Amniotic epithelial cell (primary cell): ENCODE measurements around the gene ROM1.
A peak's percentile ranks its signal among the peaks of the same experiment; 100 is the strongest.
"Not testable (repeated sequence)": the region's sequence is repeated elsewhere in the genome, so short reads cannot be mapped to it uniquely, and the experiment has no call there.

Experiments used
- DNase-seq: peaks from one replicate; pipeline ENCODE4 v3.0.0-alpha.2; 2010; ENCODE audit warnings: low read depth

ROM1 gene

DNA sequence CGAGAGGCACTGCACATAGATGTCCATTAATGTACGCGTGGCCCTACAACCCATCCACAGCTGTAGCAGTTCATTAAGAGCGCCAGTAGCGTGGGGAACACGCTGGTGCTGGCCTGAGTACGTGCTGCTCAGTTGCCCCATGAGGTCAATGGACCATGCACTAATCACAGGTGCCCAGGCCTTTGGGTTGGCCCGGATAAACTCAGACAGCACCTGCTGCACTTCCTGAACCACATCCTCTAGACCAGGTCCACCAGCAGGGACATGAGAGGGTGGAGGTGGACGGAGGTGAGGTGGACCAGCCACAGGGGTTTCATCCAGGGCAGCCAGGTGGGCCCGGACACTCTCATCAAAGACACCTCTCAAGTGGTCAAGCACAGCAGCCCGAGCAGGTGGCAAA is 36.4 kb downstream of the ROM1 start:
- DNase-seq, result no peak

DNA sequence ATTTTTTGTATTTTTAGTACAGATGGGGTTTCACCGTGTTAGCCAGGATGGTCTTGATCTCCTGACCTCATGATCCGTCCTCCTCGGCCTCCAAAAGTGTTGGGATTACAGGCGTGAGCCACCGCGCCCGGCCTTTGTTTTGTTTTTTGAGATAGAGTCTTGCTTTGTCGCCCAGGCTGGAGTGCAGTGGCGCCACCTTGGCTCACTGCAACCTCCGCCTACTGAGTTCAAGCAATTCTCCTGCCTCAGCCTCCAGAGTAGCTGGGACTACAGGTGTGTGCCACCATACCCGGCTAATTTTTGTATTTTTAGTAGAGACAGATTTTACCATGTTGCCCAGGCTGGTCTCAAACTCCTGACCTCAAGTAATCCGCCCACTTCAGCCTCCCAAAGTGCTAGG is 37.2 kb downstream of the ROM1 start:
- not testable (repeated sequence) for DNase-seq

DNA sequence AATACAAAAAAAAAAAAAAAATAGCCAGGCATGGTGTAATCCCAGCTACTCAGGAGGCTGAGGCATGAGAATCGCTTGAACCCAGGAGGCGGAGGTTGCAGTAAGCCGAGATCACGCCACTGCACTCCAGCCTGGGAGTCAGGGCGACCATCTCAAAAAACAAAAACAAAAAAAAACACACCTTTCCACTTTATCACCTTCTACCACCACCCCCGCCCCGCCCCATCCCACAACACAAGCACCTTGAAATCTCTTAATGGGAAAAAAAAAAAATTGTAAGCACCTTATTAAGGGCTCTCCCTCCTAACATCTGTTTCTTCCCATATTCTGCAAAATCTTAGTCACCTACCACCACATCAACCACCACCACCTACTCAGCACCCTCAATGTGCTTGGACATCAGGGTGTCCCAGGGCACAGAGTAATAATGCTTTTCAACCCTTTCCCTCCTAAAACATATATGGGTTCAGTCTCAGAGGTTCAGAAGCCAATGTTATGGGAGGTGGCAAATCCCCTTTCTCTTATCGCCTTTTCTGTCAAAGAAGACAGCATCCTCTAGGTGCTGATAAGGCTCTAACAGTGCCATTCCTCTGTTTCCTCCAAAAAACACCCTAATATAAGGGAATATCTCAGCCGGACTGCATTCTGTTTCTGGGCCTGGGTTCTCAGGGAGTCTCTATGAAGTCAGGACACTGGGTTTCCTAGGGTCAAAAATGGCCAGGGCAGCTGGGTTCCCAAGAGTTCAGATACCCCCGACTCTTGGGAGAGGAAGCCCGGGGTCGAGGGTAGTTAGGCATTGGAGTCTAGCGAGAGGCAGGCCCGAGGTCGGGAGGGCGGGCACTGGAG is 39.3 kb downstream of the ROM1 start:
- no peak for DNase-seq

DNA sequence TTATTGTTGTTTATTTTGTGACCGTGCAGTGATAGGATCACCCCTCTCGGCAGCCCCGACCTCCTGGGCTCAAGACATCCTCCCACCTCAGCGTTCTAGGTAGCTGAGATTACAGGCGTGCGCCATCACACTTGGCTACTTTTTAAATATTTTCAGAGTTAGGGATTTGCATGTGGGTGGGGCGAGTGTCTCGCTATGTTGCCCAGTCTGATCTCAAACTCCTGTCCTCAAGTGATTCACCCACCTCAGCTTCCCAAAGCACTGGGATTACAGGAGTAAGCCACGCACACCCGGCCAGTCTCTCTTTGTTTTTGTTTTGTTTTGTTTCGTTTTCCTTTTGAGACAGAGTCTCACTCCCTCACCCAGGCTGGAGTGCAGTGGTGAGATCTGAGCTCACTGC is 41.2 kb downstream of the ROM1 start:
- no peak for DNase-seq

DNA sequence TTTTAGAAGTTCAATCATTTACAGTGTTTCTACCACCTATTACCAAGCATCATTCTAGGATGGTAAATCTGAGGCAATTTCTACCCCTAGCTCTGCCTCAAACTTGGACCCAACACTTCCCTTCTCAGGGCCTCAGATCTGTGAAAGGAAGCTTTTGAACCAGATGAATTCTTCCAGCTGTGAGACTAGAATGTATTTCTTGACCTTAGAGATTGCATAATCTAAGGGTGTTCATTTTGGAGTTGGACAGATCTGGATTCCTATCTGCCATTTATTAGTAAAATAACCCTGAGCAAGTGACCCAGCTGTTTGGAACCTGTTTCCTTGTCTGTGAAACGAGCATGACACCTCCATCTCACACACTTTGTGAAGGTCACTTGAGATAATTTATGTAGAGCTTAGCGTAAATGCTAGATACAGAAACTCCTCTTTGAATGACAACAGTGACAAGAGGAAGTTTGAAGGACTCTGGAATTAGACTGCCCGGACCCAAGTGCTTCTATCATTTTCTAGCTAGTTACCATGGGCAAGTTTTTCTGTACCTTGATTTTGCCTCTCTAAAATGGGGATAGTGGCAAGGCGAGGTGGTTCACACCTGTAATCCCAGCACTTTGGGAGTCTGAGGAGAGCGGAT is 43.9 kb downstream of the ROM1 start:
- no peak for DNase-seq

DNA sequence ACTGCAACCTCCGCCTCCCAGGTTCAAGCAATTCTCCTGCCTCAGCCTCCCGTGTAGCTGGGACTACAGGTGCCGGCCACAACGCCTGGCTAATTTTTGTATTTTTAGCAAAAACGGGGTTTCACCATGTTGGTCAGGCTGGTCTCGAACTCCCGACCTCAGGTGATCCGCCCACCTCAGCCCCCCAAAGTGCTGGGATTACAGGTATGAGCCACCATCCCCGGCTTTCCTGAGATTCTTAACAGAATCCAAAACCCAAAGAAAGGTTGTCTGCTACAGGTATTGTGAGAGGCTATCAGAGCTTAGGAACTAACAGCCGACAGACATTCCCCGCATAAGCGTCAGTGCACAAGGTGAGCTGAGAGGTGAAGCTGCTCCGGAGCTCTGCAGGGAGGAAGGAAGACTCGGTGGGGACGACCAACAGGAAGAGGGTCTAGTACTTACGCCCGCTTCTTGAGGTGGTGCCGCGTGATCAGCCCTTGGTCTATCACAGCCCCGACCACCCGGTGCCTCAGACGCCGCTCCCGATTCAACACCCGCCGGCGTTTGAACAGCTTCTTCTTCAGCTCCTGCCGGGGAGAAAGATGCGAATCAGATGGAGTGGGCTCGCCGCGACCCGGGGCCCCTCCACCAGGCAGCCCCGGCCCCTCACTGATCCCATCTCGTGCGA is 51.5 kb downstream of the ROM1 start:
- DNase-seq, result peak; percentile 59
